Prostate gland (tissue), 2 donors: ENCODE results near the gene ADAM22.

Experiments used
- CTCF ChIP-seq, 4 experiments: fragments of 200-600 bp in 2 of 4; fragments of 450-650 bp in 2 of 4; sonication (generic) in 2 of 4; IDR thresholded peaks; 1 replicate in 3 of 4; 2 replicates in 1 of 4; pipeline ENCODE4 v1.5.1; 2016 to 2019; ENCODE audit warnings: antibody characterized with exemption in 4 of 4, mild to moderate bottlenecking in 2 of 4, moderate library complexity in 2 of 4
- POLR2AphosphoS5 ChIP-seq: sonication (generic); formaldehyde crosslinking; IDR thresholded peaks from one replicate; pipeline ENCODE4 v1.6.1; 2017; ENCODE audit warnings: antibody characterized with exemption

- TF ChIP-seq POLR2AphosphoS5 (no peak), CTCF (IDR thresholded peaks at IDR 0.05) (no peak)
Observed at GRCh38 chr7:88040694-88041093, 106.6 kb downstream of the ADAM22 start.
